GM11168 (cell line): ENCODE measurements around the gene TGM1.
"Not testable (repeated sequence)": the region's sequence is repeated elsewhere in the genome, so short reads cannot be mapped to it uniquely, and the experiment has no call there.

ENCODE experiments used
- in situ Hi-C: fragments of 300-500 bp; cut with MboI; formaldehyde crosslinking; loops from one replicate; pipeline ENCODE4 v1.12.0; 2022; ENCODE audit warnings: low sequenced_read_pairs; ENCODE audit not compliant: unreplicated experiment

Gene TGM1

GRCh38 chr14:24256960-24257359 is 6.0 kb downstream of the TGM1 start:
- in situ Hi-C loops, result no loop called here

DNA sequence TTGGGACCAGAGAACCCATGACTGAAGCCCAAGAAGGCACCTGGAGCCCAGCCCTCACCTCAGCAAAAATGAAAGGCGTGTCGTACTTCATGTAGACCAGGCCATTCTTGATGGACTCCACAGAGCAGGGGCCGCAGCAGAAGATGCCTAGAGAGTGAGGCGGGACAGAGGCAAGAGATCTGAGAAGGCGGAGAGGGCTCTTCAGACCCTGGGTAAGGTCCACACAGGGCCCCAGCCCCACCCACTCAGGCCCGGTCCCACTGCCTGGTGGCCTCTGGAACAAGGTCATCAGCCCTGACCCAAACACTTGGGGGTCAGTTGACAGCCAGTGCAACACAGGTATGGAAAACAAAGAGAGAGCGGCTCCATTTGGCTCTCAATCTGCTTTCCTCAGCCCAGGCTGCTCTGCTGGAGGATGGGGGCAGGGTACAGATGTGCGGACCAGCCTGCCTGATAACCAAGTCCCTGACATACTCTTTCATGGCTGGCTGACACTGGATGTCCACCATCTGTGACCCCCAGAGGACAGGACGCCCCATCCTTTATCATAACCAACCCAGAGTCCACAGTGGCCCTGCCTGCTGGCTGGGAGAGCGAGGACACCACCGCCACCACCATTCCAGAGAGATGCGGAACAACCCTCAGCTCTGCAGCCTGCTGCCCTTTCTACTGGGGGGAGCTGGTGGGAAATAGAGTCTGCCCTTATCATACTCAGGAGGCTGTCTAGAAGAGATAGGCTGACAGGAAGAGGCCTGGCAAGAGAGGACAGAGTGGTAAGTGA is 6.9 kb downstream of the TGM1 start:
- in situ Hi-C loops, result no loop called here

GRCh38 chr14:24255438-24255837 is 7.5 kb downstream of the TGM1 start:
- in situ Hi-C loops, result no loop called here

- in situ Hi-C loops, result no loop called here
These were observed 8.2 kb downstream of the TGM1 start for GRCh38 chr14:24254630-24255392.

- in situ Hi-C loops, result no loop called here
These were observed 9.0 kb downstream of the TGM1 start for GRCh38 chr14:24253936-24254335.

- in situ Hi-C loops, result no loop called here
These were observed 10.5 kb downstream of the TGM1 start for GRCh38 chr14:24252289-24253124.

GRCh38 chr14:24251880-24252288 is 11.1 kb downstream of the TGM1 start:
- in situ Hi-C loops, result no loop called here

GRCh38 chr14:24250354-24250753 is 12.6 kb downstream of the TGM1 start:
- in situ Hi-C loops, result no loop called here

- in situ Hi-C loops, result no loop called here
These were observed 13.6 kb downstream of the TGM1 start for GRCh38 chr14:24249230-24250021.

GRCh38 chr14:24247422-24247821 is 15.6 kb downstream of the TGM1 start:
- in situ Hi-C loops, result no loop called here

DNA sequence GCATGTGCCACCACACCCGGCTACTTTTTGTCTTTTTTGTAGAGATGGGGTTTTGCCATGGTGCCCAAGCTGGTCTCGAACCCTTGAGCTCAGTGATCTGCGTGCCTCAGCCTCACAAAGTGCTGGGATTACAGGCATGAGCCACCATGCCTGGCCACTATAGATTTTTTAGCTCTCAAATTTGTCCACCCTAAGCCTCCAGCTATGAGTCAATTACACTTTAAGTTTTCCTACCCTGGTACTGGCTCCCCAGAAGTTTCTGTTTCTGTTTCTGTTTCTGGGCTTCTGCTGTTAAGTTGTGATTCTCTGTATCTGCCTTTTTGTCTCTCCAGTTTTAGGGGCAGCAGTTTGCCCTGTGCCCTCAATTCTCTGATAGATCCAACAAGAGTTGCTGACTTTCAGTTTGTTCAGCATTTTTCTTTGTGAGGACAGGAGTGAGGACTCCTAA is 16.2 kb downstream of the TGM1 start:
- in situ Hi-C loops, result no loop called here

GRCh38 chr14:24245350-24245749 is 17.6 kb downstream of the TGM1 start:
- in situ Hi-C loops, result not testable (repeated sequence)

- in situ Hi-C loops, result loop anchor here (5.0 kb wide), 1 partner anchor 54 kb away; the partner anchor contains the start of genes DHRS1 and NOP9
These were observed 19.6 kb downstream of the TGM1 start for GRCh38 chr14:24243336-24243836.

DNA sequence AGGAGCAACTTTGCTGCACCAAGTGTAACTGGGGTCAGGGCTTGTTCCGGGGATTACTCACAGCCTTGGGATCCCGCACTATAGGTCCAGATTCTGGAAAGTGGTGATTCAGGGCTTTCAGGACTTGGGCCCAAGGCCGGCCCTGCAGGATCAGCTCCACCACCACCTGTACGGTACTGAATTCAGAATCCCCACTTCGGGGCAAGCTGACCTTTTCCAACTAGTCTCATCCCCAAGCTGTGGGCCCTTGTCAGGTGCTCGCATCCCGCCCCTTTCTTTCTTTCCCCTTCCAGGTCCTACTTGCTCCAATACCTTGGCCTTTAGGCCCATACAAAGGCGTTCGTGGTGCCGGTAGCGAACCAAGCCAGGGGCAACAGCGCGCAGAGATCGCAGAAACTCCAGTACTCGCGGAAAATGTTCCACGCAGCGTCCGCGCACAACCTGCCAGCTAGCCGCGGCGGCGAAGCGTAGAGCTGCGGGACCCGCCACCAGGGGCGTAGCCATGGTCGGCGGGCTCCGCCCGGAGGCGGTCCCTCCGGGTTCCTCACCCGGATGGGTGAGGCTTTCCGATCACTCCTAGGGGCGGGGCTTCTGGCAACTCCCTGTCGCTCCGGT is 21.0 kb downstream of the TGM1 start:
- in situ Hi-C loops, result loop anchor here (5.0 kb wide), 1 partner anchor 55 kb away; the partner anchor contains the start of genes DHRS1 and NOP9

GRCh38 chr14:24240110-24240918 is 22.7 kb downstream of the TGM1 start:
- in situ Hi-C loops, result loop anchor here (5.0 kb wide), 1 partner anchor 57 kb away; the partner anchor contains the start of genes DHRS1 and NOP9

DNA sequence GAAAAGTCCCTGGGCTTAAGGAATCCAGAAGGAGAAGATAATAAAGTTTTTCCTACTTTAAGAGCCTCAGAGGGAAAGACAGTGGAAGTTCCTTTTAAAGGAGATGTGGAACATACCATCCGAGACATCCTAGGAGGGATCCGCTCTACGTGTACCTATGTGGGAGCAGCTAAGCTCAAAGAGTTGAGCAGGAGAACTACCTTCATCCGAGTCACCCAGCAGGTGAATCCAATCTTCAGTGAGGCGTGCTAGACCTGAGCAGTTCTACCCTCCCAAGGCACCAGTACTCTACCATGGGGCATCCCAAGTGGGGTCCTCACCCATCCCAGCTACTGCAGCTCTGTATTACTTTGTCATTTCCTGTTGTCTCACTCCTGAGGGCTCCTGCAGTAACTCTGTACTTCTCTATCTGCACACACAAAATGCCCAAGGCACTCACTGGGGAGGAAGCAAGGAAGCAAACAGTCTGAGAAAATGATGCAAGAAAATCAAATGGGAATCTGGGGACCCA is 24.4 kb downstream of the TGM1 start:
- in situ Hi-C loops, result no loop called here

DNA sequence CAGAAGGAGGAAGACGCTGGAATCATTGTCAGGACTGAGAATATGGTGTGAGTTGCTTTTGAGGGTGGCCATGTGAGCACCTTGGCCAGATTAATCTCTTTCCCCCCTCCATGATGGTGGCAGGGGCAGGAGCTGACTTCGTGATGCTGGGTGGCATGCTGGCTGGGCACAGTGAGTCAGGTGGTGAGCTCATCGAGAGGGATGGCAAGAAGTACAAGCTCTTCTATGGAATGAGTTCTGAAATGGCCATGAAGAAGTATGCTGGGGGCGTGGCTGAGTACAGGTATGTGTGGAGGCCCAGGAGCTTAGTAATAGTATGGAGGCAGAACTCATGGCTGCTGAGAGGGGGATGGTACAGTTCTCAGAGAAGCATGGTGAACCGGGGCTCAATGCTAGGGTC is 24.9 kb downstream of the TGM1 start:
- in situ Hi-C loops, result no loop called here

- in situ Hi-C loops, result no loop called here
These were observed 25.5 kb downstream of the TGM1 start for GRCh38 chr14:24237463-24237955.
